T-helper 2 cell (primary cell): ENCODE results near the gene NDFIP2.

ENCODE experiments used
- DNase-seq, 5 experiments: peaks; one replicate each; pipeline versions ENCODE4 v3.0.0 to v3.0.0-alpha.2; 2012 to 2022

The NDFIP2 gene

DNA sequence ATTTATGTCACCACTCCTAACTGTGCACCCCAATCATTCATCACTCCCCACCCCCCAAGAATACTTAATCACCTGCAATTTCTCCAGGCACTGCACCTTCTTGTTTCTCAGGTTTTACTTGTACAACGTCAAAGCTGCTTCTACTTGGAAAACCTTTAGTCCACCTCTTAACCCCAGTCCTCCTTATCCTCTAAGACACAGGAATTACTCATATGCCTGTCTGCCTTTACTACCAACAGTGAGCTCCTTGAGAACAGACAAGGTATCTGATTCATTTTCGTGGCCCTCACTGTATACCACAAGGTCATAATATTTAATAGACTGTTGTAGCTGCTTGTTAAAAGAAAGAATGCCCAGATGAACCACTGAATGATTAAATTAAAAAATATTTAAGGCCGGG is 21.0 kb upstream of the NDFIP2 start:
- no peak for DNase-seq

DNA sequence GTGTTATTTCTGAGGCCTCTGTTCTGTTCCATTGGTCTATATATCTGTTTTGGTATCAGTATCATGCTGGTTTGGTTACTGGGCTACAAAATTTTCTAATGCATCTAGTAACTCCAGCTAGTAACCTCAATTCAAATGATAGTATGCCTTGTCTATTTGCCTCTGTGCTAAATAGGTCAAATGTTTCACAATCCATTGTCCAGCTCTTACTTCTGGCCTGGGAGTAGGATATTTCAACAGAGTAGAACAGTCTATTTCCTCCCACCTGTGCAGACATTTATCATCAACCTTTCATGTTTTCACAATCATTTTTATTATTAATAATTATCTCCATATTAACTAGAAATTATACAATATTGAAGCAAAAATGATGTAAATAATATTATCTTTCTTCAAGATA is 18.1 kb upstream of the NDFIP2 start:
- no peak for DNase-seq

DNA sequence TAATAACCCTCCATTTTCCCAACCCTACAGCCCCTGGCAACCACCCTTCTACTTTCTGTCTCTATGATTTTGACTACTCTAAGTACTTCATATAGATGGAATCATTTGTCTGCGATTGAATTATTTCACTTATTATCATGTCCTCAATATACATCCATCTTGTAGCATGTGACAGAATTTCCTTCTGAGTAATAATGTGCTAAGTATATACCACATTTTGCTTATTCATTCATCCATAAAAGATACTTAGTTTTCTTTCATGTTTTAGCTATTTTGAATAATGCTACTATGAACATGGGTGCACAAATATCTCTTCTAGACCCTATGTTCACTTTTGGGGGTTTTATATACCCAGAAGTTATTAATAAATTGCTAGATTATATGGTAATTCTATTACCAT is 17.4 kb upstream of the NDFIP2 start:
- peak in 1 of 5 experiments; percentile 20 for DNase-seq

DNA sequence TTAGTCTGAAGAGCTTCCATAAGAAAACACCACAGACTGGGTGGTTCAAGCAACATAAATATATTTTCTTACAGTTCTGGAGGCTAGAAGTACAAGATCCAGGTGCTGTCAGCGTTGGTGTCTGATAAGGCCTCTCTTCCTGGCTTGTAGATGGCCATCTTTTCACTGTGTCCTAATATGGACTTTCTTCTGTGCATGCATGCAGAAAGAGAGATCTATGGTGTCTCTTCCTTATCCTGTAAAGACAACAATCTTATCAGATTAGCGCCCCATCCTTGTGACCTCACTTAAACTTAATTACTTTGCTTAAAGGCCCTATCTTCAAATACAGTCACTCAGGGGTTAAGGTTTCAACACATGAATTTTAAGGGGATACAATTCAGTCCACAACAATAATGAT is 14.1 kb upstream of the NDFIP2 start:
- no peak for DNase-seq

DNA sequence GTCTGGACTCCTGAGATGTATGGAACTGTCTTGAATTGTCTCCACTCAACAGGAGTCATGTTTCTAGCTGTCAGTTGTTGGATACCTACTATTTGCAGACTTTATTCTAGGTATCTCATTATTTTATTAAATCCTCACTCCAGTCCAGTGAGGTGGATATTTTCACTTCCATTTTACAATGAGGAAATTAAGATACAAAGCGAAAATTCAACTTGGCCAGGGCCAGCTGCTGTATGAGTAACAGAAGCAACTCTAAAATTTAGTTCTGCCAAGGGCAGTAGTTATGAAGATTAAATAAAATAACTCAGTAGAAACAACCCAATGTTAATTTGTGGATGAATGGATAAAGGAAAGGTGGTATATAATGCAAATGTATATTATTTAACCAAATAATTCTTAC is 12.6 kb upstream of the NDFIP2 start:
- no peak for DNase-seq

DNA sequence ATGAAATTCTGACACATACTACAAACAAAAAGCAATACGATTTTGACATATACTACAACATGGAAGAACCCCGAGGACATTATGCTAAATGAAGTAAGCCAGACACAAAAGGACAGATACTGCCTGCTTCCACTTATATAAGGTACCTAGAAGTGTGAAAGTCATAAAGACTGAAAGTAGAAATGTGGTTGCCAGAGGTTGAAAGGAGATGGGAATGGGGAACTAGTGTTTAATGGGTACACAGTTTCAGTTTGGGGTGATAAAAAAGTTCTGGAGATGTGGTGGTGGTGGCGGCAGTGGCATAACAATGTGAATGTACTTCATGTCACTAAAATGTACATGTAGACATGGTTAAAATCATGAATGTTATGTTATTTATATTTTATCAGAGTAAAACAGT is 12.1 kb upstream of the NDFIP2 start:
- DNase-seq = no peak

DNA sequence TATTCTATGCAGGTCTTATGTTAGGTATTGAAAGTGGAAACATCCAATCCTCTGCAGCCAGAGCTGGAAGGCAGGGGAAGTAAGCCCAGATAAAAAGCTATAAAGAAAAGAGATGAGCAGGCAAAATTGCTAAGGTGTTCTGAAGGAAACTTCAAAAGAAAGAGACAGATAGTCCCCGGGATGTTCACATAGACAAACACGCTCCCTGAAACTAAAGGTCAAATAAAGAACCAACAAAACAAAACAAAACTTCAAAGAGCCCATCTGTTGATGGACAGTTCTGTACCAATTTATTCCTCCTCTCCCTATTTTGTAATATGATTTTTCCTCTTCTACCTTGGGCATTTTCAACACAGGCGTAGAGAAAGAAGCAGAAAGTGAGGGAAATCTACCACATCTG is 11.3 kb upstream of the NDFIP2 start:
- DNase-seq = no peak

DNA sequence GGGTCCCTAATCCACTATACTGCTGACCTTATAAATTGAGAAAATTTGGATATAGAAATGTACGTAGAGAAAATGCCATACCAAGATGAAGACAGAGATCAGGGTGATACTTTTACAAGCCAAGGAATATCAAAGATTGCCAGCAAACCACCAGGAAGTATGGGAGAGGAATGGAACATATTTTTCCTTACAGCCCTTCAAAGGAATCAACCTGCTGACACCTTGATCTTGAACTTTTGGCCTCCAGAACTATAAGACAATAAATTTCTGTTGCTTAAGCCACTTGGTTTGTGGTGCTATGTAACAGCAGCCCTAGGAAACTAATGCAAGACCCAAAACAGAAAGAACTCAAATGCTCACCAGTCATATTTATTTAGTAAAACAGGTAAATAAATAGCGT is 10.3 kb upstream of the NDFIP2 start:
- no peak for DNase-seq

DNA sequence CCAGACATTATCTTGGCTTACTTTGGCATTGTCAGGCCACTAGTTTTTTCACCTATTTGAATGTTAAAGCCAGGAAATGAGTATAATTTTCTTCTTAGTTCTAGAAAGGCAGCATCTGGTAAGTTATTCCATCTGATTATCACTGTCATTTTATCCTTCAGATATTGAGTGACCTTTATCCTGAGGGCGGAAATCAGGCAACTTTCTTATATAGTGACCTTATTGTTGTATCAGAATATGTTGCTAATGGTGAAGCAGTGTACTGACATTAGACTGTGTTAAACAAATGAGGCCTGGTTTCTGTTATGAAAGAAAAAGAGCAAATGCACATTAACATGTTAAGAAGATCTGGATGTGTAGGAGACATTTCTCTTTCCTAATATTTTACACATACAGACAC is 5.4 kb upstream of the NDFIP2 start:
- DNase-seq = no peak

DNA sequence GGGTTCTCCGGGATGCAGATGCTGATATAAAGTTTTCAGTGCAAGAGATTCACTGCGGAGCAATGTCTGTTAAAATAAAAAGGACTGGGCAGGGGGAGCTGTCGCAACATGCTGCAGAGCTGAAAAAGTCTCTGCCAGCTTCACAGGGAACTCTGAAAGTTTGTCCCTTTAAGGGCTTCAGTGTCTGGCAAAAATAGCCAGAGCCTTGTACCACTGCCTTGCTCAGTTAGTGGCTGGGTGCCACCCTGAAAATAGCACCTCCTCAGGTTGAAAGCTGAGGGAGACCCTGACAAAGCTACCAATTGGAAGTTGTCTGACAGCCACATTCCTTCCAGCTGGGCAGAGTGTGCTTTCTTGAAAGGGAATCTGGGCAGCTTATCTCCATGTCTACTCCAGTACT is 3.0 kb upstream of the NDFIP2 start:
- no peak for DNase-seq

DNA sequence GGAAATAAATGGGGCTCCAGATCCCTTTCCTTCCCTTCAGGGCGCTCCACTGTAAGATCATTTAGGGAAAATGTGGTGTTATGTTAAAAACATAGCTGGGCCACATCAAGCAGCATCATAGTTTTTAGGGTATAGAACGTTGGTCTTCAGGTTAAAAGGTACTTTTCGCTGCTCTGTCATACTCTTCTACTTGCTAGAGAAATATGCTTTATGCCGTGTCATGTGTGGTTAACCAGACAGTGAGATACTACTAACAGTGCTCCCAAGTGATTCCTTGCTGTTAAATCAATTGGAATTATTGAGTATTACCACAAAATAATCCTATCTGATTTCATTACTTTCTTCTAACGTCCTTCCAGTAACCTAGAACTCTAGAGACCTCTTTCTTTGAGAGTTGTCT is 1.1 kb upstream of the NDFIP2 start:
- peak in 1 of 5 experiments; percentile 51 for DNase-seq

DNA sequence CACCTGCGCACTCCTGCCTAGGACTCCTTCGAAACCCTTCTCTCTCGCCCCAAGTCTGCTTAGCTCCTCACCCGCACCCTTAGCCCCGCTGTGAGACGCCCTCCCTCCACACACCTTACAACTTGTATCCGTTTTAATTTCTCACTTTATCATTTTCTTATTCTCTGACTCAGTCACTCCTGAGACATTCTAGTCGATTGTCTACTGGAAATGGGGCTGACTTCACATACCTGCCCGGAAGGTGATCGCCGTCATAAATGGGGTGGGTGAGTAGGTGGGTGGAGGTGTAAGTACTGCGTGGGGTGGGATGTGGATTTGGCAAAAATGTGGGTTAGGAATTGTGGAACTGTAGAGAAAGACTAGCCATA is 714 bp downstream of the NDFIP2 start:
- peak in 4 of 5 experiments; percentile 13 to 74 (median 61) for DNase-seq

DNA sequence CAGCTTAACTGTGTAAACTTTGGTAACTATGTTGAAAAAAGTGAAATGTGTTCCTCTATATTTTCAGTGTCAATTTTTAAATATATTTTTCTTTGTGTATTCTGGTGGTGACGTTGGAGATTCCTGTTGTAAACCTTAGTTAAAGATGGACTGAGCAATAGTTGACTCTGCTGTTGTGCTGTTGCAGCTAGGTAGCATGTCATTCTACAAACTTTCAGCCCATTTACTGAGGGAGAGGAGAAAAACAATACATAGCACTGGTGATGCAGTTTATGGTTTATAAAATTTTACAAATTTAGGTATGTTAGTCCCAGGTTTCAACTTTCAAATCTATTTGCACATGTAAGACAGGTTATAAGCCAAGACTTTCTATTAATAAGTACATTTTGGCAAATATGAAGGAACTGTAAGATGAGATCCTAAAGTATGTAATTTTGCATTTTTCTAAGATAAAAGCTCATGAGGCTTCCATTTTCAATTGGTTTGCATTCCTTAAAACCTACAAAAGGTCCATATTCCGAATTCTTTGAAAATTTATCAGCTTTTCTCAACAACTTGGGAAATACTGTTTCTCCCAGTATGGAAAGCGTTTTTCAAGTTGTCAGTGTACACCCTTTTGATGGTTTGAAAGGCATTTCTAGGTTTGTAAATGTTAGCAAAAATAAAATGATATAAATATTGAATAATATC is 1.5 kb downstream of the NDFIP2 start:
- DNase-seq = peak in 1 of 5 experiments; percentile 57

DNA sequence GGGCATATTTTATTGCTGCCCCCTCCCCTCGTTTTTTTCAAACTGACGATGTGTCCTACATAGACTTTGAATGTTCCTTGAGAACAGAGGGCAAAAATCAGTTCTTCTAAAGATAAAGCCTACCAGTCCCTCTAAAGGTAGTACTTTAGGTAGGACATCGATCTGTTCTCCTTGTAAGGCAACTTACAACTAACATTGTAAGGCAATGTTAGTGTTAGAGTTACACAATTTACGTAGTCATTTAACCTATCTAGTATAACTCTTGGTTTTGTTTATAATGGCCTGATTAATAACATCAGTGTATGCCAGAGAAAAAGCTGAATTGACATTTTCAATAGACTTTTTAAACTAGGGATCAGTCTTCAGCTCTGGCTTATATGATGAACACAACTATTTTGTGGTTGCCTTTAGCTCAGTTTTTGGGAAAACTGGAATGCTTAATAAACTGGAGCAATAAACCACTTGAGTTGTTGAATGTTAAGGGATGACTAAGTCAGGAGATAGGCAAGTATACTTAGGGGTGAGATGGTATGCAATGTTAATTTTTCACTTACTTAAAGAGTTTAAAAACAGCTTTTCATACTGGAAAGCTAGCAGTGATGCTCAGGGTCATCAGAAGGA is 2.2 kb downstream of the NDFIP2 start:
- no peak for DNase-seq

DNA sequence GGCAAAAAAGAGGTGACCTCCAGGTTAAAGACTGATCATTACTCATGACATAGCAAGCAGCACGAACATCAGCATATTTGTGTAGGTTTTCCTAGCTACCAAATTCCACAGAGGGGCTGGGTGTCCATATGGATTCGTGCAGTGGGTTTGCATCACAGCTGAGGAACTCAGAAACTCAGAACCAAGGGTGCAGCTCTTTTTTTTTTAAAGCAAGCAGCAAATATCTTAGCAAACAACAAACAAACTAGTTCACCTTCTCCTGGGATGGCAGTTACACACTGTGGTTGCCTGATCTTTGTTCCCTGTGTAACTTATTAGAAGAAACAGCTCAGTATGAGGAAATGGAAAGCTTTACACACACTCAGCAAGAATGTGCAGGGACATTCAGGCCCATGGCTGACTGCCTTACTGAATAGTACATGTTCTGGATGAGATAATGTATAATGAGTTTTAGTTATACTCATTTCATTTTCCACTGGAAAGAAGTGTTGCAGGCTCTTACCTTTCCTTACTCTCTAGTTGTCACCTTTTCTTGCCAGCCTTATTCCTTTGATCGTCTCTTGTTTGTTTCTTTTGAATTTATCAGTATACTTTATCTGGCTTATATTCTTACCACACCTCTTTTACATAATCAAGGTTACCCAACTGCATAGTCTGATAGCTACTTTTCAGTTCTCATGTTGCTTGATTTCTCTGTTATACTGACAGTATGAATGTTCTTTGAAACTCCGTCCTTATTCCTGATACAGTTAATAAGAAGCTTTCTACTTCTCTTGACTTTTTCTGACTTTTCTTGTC is 4.3 kb downstream of the NDFIP2 start:
- peak in 1 of 5 experiments; percentile 50 for DNase-seq

DNA sequence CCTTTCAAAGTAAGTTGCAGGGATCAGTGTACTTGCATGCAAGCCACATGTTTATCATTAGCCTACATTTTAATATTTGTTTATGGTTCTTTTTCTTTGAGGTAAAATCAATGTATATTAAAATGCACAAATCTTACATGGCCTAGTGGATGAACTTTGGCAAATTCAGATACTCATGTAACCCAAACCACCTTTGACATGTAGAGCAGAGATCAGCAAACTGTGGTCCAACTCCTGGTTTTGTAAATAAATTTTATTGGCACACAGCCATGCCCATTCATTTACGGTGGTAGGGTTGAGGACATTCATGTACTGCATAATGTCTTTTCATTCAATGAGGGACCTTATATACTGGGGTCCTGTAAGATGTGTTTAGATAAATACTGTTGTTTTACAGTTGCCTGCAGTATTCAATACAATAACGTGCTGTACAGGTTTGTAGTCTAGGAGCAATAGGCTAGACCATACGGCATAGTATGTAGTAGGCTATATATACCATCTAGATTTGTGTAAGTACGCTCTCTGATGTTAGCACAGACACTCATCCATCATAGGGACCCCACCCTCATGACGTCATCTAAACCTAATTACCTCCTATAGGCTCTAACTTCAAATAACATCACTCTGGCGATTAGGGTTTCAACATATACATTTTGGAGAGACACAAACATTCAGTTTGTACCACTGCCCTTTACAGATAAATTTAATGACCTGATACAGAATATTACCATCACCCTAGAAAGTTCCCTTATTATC is 5.7 kb downstream of the NDFIP2 start:
- DNase-seq = no peak

DNA sequence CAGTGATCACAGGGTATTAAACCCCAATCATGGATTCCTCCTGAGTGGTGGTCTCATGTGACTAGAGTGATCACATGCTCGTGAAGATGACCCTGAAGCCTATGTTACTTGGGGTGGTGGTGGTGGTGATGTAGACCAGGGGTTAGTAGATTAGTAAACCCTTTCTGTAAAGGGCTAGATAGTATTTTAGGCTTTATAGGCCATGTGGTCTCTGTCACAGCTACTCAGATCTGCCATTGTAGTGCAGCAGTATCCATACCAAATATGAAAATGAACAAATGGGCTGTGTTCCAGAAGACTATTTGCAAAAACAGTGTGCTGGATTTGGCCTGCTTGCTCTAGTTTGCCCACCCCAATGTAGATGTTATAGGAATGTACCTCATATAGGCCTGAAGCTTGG is 9.4 kb downstream of the NDFIP2 start:
- DNase-seq = no peak

DNA sequence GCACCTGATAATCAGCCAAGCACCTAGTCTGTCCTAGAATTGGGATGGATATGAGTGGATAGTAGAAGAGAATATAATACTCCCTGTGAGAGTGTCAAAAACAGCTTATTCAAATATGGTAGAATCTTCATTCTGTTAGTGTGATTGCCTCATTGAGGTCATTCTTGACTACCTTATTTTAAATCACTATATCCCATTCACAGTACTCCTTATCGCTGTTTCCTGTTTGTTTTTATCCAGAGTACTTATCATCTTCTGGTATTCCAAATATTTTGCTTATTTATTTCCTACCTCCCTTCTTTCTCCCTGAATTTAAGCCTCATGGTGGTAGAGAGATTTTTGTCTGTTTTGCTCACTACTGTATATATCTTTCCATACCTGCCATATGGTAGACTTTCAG is 9.9 kb downstream of the NDFIP2 start:
- no peak for DNase-seq

DNA sequence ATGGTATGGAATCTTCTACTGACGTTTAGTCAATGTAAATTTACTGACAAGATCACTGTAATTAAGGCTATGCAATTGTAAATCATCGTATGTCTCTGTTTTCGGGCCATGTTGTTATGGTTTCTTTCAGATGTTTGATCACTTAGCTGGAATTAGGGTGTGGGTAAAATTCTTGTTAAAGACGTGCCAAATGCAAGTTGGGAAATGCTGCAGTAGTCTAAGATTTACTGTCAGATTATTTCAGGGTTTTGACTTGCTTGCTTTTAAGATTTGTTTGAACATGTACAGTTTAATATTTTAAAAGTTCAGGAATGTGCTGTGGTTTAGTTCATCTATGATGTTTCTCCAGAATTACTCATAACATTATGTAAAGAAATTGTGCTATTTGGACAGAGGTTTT is 10.8 kb downstream of the NDFIP2 start:
- peak in 1 of 5 experiments; percentile 89 for DNase-seq

DNA sequence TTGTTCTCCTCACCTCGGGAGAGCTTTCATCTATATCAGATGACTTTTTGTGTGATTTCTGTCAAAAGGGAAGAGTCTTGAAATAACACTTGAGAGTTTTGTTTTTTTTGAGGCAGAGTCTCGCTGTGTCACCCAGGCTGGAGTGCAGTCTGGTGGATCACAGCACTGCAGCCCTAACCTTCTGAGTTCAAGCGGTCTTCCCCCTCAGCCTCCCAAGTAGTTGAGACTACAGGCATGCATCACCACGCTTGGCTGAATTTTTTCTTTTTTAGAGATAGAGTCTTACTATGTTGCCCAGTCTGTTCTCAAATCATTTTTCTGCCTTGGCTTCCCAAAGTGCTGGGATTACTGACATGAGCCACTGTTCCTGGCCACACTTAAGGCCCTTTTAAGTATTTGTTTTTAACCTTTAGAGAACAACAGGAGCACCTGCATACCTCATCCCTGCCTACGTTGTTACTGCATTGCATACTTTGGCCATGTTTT is 11.4 kb downstream of the NDFIP2 start:
- DNase-seq = peak in 1 of 5 experiments; percentile 78

DNA sequence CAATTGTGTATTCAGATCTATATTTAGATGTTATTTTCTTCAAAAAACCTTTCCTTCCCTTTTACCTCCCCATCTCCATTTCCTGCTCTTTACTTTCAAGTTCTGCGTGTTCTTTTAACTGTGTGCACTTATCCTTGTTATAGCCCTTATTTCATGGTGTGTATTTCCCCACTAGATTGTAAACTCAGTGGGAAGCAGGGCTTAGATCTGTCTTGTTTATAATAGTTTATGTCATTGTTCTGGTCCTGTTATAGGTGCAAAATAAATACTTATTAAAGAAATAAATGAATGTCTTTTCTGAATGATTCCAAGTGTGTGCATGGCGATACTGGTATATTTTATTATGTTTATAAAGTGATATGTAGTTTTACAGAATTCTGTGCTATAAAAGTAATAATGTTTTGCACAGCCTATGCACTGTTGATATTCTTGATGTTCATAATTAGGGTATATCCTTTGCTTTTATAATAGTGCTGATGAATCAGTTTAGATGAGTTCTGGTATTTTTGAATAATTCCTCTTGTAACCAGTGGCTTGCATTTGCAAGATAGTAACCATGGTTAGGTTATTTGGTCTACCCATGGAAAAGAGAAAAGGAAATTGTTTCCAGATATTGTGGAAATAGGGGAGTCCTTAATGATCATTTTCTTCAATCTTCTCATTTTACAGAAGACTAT is 12.1 kb downstream of the NDFIP2 start:
- DNase-seq = no peak

DNA sequence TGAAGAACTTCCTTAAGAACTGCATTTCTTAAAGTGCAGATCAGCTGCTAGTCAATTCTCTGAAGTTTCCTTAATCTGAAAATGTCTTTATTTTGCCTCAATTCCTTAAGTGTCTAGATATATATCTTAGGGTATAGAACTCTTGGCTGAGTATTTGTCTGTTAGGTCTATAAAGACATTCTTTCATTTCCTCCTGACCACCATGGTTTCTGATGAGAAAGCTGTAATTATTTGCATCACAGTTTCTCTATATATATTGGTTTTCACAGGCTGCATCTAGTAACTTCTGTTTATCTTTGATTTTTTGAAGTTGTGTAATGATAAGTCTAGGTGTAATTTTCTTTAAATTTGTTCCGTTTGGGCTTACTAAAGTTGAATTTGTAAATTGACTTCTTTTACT is 15.2 kb downstream of the NDFIP2 start:
- DNase-seq = no peak

DNA sequence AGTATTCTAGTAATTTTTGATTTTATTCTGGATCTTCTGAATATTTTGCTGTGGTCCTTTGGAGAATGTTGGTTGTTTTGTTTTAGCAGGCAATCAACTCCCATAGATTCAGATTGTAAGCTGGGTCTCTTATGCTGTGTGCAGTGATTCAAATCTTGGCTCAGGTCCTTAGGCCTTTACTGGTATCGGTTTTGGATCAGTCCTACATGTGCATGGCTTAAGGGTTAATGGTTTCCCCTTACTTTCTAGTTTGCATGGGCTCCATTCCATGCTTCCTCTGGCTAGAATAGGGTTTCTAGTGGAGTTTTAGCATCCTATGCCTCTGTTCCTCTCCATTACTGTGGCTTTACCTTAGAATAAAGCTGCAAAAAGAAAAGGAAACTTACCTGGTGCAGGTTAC is 16.1 kb downstream of the NDFIP2 start:
- no peak for DNase-seq
